Fibroblast of lung (primary cell): ENCODE results near the gene SAE1. TPM values are rescaled to one million over a fixed set of nuclear protein-coding genes. Genes with fewer than 3 reads are reported as not detected.
A peak's percentile ranks its signal among the peaks of the same experiment; 100 is the strongest.

Experiments
- DNase-seq, 2 donors: peaks; one replicate each; pipeline versions ENCODE4 v3.0.0 to v3.0.0-alpha.2; 2010; ENCODE audit warnings: low read depth in 2 of 2
- H2AFZ ChIP-seq: 2 replicates; pipeline ENCODE4 v1.5.1; 2012; ENCODE audit warnings: low read length, control low read depth, inconsistent platforms
- H3K27ac ChIP-seq: 2 replicates; pipeline ENCODE4 v1.5.1; 2011; ENCODE audit warnings: low read length, control low read depth; ENCODE audit not compliant: insufficient read depth
- H3K27me3 ChIP-seq: 2 replicates; pipeline ENCODE4 v1.5.1; 2011; ENCODE audit warnings: mild to moderate bottlenecking, low read length; ENCODE audit not compliant: control insufficient read depth, insufficient read depth
- H3K36me3 ChIP-seq: 2 replicates; pipeline ENCODE4 v1.5.1; 2011; ENCODE audit warnings: low read length; ENCODE audit not compliant: control insufficient read depth, insufficient read depth
- H3K4me1 ChIP-seq: 2 replicates; pipeline ENCODE4 v1.5.1; 2011; ENCODE audit warnings: low read length; ENCODE audit not compliant: control insufficient read depth, insufficient read depth; ENCODE audit errors: extremely low read depth
- H3K4me2 ChIP-seq: 2 replicates; pipeline ENCODE4 v1.5.1; 2011; ENCODE audit warnings: low read length, control low read depth; ENCODE audit not compliant: insufficient read depth; ENCODE audit errors: extremely low read depth
- H3K4me3 ChIP-seq, 4 experiments: fragments of 200-600 bp in 1 of 4; sonication (generic) in 1 of 4; replicated peaks in 1 of 4; 2 replicates each; pipeline ENCODE4 v1.5.1; 2011 to 2016; ENCODE audit warnings: low read length in 4 of 4, low read depth in 3 of 4, mild to moderate bottlenecking in 3 of 4, control low read depth in 2 of 4, inconsistent platforms in 1 of 4, mixed read lengths in 1 of 4; ENCODE audit not compliant: insufficient read depth in 1 of 4; ENCODE audit errors: control extremely low read depth in 1 of 4
- H3K79me2 ChIP-seq: 2 replicates; pipeline ENCODE4 v1.5.1; 2012; ENCODE audit warnings: mild to moderate bottlenecking, low read length, inconsistent platforms; ENCODE audit not compliant: control insufficient read depth, insufficient read depth
- H3K9ac ChIP-seq: 2 replicates; pipeline ENCODE4 v1.5.1; 2011; ENCODE audit warnings: mild to moderate bottlenecking, low read length, control low read depth; ENCODE audit not compliant: insufficient read depth
- H3K9me3 ChIP-seq: 2 replicates; pipeline ENCODE4 v1.5.1; 2012; ENCODE audit warnings: low read depth, low read length; ENCODE audit not compliant: control insufficient read depth, insufficient read depth
- H4K20me1 ChIP-seq: 2 replicates; pipeline ENCODE4 v1.5.1; 2011; ENCODE audit warnings: low read length; ENCODE audit not compliant: control insufficient read depth, insufficient read depth; ENCODE audit errors: extremely low read depth
- CTCF ChIP-seq, 2 donors: IDR thresholded peaks in 1 of 2; conservative IDR thresholded peaks in 1 of 2; 1 replicate in 1 of 2; 2 replicates in 1 of 2; pipeline ENCODE4 v1.5.1; 2011 to 2012; ENCODE audit warnings: low read length in 2 of 2, control low read depth in 1 of 2, inconsistent platforms in 1 of 2, low read depth in 1 of 2, mild to moderate bottlenecking in 1 of 2
- EZH2 ChIP-seq: IDR thresholded peaks from 2 replicates; pipeline ENCODE4 v1.5.1; 2012; ENCODE audit warnings: low read length, control low read depth, mild to moderate bottlenecking; ENCODE audit errors: missing control alignments
- polyA plus RNA-seq, 2 donors: library from polyadenylated mRNA; depleted of rRNA in 1 of 2; stranded (reverse) in 1 of 2; unstranded in 1 of 2; fragments of >200 nt; gene quantifications; 2 replicates each; pipeline ENCODE4 v1.2.1, GENCODE V29; 2011 to 2012; ENCODE audit warnings: missing spikeins in 1 of 2
- total RNA-seq: library from RNA; depleted of rRNA; stranded (reverse); fragments of >200 nt; gene quantifications from 2 replicates; pipeline ENCODE4 v1.2.1, GENCODE V29; 2014

SAE1 gene
- total and polyA plus RNA-seq, 2 donors (not counting 1 experiment from before 2014, with no cell fraction given): 97.9 to 152 TPM

GRCh38 chr19:47258895-47259555, 128.4 kb downstream of the SAE1 start:
- DNase-seq: no peak
- H3K36me3 ChIP-seq: peaks cover 17% of the 10 kb centered on the region
- no peaks in the 10 kb centered on the region for H4K20me1 ChIP-seq
- H3K79me2 ChIP-seq: peaks cover 19% of the 10 kb centered on the region
- TF ChIP-seq CTCF (conservative IDR thresholded peaks at IDR 0.05 in 1 of 2, IDR thresholded peaks at IDR 0.05 in 1 of 2; ENCODE audit: low read depth in 1 of 2, low read length in 2 of 2) (no peak), EZH2 (no peak)
- H3K27me3 ChIP-seq: no peaks in the 10 kb centered on the region
- H3K9ac ChIP-seq: no peak overlapping the region
- no peaks in the 10 kb centered on the region for H3K9me3 ChIP-seq
- H3K4me2 ChIP-seq: peak overlapping the region; percentile 40
- H3K27ac ChIP-seq: peak overlapping the region; percentile 2
- H3K4me3 ChIP-seq: peak overlapping the region in 1 of 4 experiments; percentile 67
- no peak overlapping the region for H2AFZ ChIP-seq
- H3K4me1 ChIP-seq: peaks cover 9% of the 10 kb centered on the region

Other genes with a start within 250 kb of the SAE1 start
- gene NPAS1, start 111.0 kb upstream of the SAE1 start, total RNA-seq: 0.26 and 0.33 TPM in 2 replicates
- gene NPAS1, start 111.0 kb upstream of the SAE1 start, polyA plus RNA-seq: 0.22 and 0.34 TPM in 2 replicates
- gene TMEM160, start 82.2 kb upstream of the SAE1 start, total RNA-seq: 7.7 and 27.1 TPM in 2 replicates
- 4.1 and 6.9 TPM in 2 replicates for gene TMEM160, start 82.2 kb upstream of the SAE1 start, polyA plus RNA-seq
- gene ZC3H4, start 17.1 kb upstream of the SAE1 start, total RNA-seq: 9.0 and 13.5 TPM in 2 replicates
- 8.4 and 13.1 TPM in 2 replicates for gene ZC3H4, start 17.1 kb upstream of the SAE1 start, polyA plus RNA-seq
- gene BBC3, start 100.4 kb downstream of the SAE1 start, total RNA-seq: 37.7 and 38.3 TPM in 2 replicates
- gene BBC3, start 100.4 kb downstream of the SAE1 start, polyA plus RNA-seq: 1.4 and 2.4 TPM in 2 replicates
- gene CCDC9, start 125.7 kb downstream of the SAE1 start, total RNA-seq: 8.0 and 8.1 TPM in 2 replicates
- gene CCDC9, start 125.7 kb downstream of the SAE1 start, polyA plus RNA-seq: 5.4 and 7.2 TPM in 2 replicates
- gene INAFM1, start 144.1 kb downstream of the SAE1 start, total RNA-seq: 1.8 and 3.6 TPM in 2 replicates
- gene INAFM1, start 144.1 kb downstream of the SAE1 start, polyA plus RNA-seq: 1.9 and 2.0 TPM in 2 replicates
- under 0.01 and 0.33 TPM in 2 replicates for gene C5AR1, start 179.0 kb downstream of the SAE1 start, total RNA-seq
- gene C5AR1, start 179.0 kb downstream of the SAE1 start, polyA plus RNA-seq: 0.73 and 0.81 TPM in 2 replicates
- under 0.01 TPM in 1 of 2 replicates, not detected in the other for gene C5AR2, start 201.3 kb downstream of the SAE1 start, total RNA-seq
- 0.02 and 0.08 TPM in 2 replicates for gene C5AR2, start 201.3 kb downstream of the SAE1 start, polyA plus RNA-seq
- 7.2 and 8.3 TPM in 2 replicates for gene DHX34, start 218.5 kb downstream of the SAE1 start, total RNA-seq
- 2.6 and 5.6 TPM in 2 replicates for gene DHX34, start 218.5 kb downstream of the SAE1 start, polyA plus RNA-seq